Measurements from ENCODE around the gene SAMD8. TPM values are rescaled to one million over a fixed set of nuclear protein-coding genes. Genes with fewer than 3 reads are reported as not detected.

SAMD8 gene
- polyA plus RNA-seq (ENCODE audit: low read depth in 6 of 6) = 10 to 100 TPM; 11.9 to 20.1 (median 15.6) TPM

DNA sequence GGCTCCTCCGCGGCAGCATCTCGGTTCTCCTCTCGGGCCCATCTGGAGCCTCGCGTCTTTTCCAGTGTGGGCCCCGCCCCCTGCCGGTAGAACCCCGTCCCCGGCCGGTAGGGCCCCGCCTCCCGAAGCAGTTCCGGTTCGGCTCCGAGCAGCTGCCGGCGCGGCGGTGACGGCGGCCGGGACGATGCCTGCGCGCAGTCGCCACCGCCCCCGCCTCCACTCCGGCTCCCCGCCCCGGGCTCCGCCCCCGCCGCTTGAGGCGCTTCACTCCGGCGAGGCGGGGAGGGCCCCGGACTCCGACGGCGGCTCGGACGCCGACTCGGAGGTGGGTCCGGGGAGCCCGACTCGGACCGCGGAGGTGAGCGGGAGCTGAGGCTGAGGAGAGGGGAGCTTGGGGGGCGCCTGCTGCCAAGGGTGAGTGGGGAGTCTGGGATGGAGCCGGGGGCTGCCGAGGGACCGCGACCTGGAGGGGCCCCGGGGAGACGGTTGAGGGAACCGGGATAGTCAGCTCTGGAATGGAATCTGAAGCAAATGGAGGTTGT lies at the start of gene SAMD8:
Gene SAMD8 (plus strand): TSS at position 292 of the 542 bp plus-strand sequence. CDS start 38,873 bp downstream, outside the sequence.
- Mint-ChIP-seq H3K4me1 (peaks cover 31 to 57% (median 31%) of the 10 kb centered on the region in 3 donors), H3K9me3 (no peaks in the 10 kb centered on the region), H3K4me3 (peak within 1 kb of the TSS; percentile 87 to 99 (median 97)), H3K27ac (peak within 1 kb of the TSS; percentile 94 to 99 (median 98)), H3K36me3 (no peaks in the 10 kb centered on the region), H3K27me3 (no peaks in the 10 kb centered on the region)
- DNase-seq = peak; percentile 97
- peak; percentile 72 to 73 for ATAC-seq (ENCODE audit: low read depth in 2 of 2)

DNA sequence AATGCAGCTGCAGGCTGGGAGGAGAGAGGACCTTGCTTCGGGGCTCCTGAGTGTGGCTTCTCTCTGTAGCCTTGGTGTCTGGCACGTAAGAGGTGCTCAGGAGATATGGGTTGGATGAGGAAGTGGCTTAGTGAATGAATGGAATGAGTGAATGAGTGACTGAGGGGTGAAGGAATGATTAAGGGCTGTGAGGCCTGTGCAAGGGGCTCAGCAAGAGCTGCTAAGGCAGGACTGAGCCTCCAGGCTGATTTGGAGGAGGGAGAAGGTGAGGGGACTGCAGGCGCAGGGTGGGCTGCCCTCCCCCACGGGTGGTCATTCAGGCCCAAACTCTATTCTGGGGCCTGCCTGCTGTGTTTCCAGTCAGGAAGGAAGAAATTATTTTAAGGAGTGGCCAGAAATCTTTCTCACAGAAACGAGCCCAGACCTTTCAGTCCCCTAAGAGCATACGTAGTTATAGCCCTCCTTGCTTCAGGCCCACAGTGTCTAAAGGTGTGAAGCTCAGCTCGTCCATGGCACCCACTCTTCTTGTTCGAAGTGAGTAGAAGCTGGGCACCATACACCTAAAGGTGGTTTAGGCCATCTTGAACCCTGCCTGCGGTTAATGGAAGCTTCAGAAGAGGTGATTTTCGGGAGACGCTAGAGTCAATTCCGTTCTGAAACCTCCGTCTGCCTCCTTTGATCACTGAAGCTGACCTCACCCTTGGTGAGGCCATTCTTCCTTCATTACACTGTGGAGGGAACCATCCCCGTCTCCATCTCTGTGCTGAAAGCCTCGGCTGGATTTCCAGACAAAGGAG lies 49.5 kb upstream of the SAMD8 start:
- Mint-ChIP-seq H3K4me1 (no peaks in the 10 kb centered on the region), H3K27ac (peak overlapping the region in 1 of 6 donors; percentile 26), H3K27me3 (no peaks in the 10 kb centered on the region), H3K9me3 (peaks cover 0 to 4% (median 0%) of the 10 kb centered on the region in 7 donors), H3K4me3 (no peak overlapping the region), H3K36me3 (no peaks in the 10 kb centered on the region)
- ATAC-seq (ENCODE audit: low read depth in 2 of 2) = no peak
- no peak for DNase-seq

DNA sequence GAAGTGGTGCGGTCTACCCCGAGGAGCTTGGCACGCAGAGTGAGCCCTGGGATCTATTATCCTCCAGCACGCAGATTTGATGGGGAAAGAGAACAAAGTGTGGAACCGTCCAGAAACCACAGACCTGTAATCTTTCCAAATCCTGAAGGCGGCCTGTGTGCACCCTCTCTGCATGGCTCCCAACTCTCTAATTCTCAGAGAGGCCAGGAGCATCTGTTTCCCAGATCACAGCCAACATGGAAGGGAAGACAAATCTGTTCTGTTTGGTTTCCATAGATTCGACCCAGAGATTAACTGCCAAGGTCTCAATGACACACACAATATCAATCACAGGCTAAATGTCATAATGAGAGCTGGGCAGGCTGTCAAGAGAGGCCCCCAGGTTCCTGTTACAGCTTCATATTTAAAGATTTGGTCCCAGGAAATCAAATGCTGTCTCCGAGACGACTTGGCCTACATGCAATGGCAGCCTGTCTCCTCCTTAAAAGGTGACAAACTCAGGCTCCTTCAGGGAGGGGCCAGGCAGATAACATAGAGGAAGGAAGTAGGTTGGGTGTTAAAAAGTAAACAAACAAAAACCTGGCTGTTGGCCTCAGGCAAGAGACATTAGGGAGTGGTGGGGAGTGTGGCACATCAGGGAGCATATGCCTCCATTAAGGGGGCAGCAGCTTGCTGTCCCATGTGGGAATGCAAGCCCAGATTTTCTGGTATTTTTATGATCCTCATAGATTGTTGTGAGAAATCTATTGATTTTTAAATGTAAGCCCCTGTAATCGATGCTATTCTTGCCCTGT lies 48.8 kb upstream of the SAMD8 start:
- peak overlapping the region in 1 of 6 donors; percentile 26 for H3K27ac Mint-ChIP-seq
- DNase-seq (no peak), ATAC-seq (ENCODE audit: low read depth in 2 of 2) (no peak)
- H3K27me3 Mint-ChIP-seq = no peaks in the 10 kb centered on the region
- no peaks in the 10 kb centered on the region for H3K4me1 Mint-ChIP-seq
- H3K36me3 Mint-ChIP-seq = no peaks in the 10 kb centered on the region
- H3K9me3 Mint-ChIP-seq = peaks cover 0 to 4% (median 0%) of the 10 kb centered on the region in 7 donors
- no peak overlapping the region for H3K4me3 Mint-ChIP-seq

DNA sequence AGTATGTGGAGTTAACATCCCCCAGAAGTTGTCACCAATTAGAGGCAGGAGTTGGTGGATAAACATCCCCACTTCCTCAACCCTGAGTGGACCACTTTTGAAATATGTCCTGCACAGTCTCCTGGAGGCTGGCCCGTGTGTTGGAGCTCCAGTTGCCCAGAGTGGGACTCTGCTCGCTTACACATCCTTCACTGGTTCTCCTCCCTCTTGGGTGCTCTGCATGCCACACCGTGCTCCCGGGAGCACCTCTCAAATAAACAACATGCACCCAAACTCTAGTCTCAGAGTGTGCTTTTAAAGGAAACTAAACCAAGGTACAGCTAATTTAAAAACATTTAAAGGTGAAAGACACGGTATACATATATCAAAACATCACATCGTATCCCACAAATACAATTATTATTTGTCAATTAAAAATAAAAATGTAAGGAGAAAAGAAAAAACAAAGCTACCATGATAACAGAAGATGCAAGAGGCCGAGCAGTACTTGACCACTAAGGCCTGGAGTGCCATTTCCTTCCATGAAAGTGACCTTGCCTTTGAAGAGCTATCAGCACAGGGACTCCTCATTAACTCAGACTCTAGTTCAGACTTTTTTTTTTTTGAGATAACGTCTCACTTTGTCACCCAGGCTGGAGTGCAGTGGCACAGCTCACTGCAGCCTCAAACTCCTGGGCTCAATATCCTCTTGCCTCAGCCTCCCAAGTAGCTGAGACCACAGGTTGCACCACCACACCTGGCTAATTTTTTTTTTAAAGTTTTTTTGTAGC lies 47.8 kb upstream of the SAMD8 start:
- H3K36me3 Mint-ChIP-seq = no peaks in the 10 kb centered on the region
- no peaks in the 10 kb centered on the region for H3K27me3 Mint-ChIP-seq
- H3K4me1 Mint-ChIP-seq = no peaks in the 10 kb centered on the region
- peaks cover 0 to 4% (median 0%) of the 10 kb centered on the region in 7 donors for H3K9me3 Mint-ChIP-seq
- no peak overlapping the region for H3K27ac Mint-ChIP-seq
- DNase-seq (no peak), ATAC-seq (ENCODE audit: low read depth in 2 of 2) (no peak)
- H3K4me3 Mint-ChIP-seq = no peak overlapping the region

DNA sequence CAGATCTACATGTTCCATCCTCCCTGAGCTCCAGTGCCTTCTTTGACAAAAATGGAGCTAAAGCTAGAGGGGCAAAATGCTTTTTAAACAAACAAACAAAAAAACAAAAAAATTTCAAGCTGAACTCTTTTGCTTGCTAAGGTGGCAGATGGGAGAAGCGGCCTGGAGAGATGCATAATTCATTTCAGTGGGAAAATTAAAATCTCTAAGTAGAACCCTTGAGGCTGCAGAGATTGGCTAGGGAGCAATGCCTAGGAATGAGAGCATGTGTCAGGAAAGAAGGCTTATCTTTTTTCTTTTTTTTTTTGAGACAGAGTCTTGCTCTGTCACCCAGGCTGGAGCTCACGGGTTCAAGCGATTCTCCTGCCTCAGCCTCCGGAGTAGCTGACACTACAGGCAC lies 46.4 kb upstream of the SAMD8 start:
- peak overlapping the region in 1 of 6 donors; percentile 37 for H3K27ac Mint-ChIP-seq
- DNase-seq = no peak
- ATAC-seq (ENCODE audit: low read depth in 2 of 2) = no peak
- H3K36me3 Mint-ChIP-seq = no peaks in the 10 kb centered on the region
- peaks cover 0 to 4% (median 0%) of the 10 kb centered on the region in 7 donors for H3K9me3 Mint-ChIP-seq
- H3K4me1 Mint-ChIP-seq = no peaks in the 10 kb centered on the region
- no peaks in the 10 kb centered on the region for H3K27me3 Mint-ChIP-seq
- no peak overlapping the region for H3K4me3 Mint-ChIP-seq

DNA sequence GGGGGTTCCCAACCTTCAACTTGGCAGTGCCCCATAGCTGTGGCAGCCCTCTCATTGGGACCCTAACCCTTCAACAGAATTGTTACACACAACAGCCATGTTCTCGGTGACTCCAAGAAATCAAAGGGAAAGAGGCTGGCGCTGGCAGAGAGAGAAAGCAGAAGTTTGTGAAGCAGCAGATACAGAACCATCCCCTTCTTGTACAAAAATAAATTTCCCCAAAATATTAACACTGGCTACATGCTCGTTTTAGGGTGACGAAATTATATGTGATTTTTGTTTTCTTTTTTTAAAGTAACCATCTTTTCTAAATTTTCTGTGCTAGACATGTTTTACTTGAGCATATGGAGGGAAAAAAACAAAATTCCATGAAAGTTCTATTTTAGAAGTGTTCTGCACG lies 45.2 kb upstream of the SAMD8 start:
- Mint-ChIP-seq H3K27me3 (no peaks in the 10 kb centered on the region), H3K4me1 (no peaks in the 10 kb centered on the region), H3K36me3 (no peaks in the 10 kb centered on the region), H3K27ac (no peak overlapping the region), H3K4me3 (no peak overlapping the region), H3K9me3 (peaks cover 0 to 4% (median 0%) of the 10 kb centered on the region in 7 donors)
- no peak for DNase-seq
- ATAC-seq (ENCODE audit: low read depth in 2 of 2) = no peak

DNA sequence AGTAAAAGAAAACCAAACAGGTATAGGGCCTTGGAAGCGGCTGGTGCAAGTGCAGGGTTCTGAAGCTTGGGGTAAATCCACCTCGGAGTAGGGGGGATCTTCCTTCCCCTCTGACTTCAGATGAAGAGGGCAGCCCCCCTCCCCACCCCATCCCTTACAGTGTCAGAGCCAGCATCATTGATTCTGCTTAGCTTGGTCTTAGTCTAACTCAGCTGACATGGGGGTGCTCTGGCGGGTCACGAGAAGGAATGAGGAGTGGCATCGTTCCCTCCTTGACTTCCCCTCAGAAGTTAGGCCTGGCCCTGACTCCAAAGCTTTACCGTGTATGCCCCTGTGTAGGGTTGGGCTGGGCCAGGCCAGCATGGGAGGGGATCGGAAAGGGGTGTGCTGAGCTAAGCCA lies 44.2 kb upstream of the SAMD8 start:
- H3K36me3 Mint-ChIP-seq = no peaks in the 10 kb centered on the region
- peaks cover 0 to 4% (median 0%) of the 10 kb centered on the region in 7 donors for H3K9me3 Mint-ChIP-seq
- DNase-seq (no peak), ATAC-seq (ENCODE audit: low read depth in 2 of 2) (no peak)
- no peak overlapping the region for H3K4me3 Mint-ChIP-seq
- no peak overlapping the region for H3K27ac Mint-ChIP-seq
- H3K4me1 Mint-ChIP-seq = no peaks in the 10 kb centered on the region
- no peaks in the 10 kb centered on the region for H3K27me3 Mint-ChIP-seq

DNA sequence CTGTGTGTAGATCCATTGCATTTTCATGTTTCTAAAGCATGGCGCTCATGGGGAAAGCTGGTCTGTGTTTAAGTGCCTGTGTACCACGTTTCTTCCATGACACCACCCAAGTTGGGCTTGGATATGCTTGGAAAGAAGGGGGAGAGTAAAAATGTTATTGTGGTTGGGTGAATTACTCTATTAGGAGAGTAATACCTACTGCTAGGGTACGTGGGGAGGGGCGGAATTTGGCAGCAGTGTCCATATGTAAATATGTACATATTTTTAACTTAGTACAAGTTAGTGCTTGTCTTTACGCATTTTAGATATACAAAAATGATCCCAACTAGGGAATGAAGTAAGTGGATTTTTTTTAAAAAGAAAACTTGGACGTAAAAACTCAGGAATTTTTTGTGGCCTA lies 42.9 kb upstream of the SAMD8 start:
- Mint-ChIP-seq H3K4me3 (no peak overlapping the region), H3K4me1 (no peaks in the 10 kb centered on the region), H3K9me3 (no peaks in the 10 kb centered on the region), H3K27ac (no peak overlapping the region), H3K36me3 (no peaks in the 10 kb centered on the region), H3K27me3 (no peaks in the 10 kb centered on the region)
- DNase-seq (no peak), ATAC-seq (ENCODE audit: low read depth in 2 of 2) (no peak)

DNA sequence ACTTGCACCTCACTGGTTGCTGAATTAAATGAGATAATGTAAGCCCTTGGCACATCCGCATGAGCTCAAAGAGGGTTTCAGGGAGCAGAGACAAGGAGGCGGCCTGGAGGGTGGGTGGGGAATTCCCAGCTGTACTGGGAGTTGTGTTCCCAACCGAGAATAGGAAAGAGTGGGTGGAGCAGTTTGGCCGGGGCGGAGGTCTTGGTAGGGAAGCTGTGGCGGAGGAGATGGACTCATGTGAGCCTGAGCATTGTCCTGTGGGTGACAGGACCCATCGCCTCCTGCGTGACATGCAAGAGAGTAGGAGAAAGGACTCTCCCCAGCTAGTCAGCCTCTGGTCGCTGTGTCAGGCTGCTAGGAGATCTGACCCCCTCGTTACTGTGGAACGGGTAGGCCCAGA lies 41.0 kb upstream of the SAMD8 start:
- DNase-seq = no peak
- H3K4me1 Mint-ChIP-seq = no peaks in the 10 kb centered on the region
- no peak overlapping the region for H3K27ac Mint-ChIP-seq
- no peaks in the 10 kb centered on the region for H3K9me3 Mint-ChIP-seq
- no peaks in the 10 kb centered on the region for H3K36me3 Mint-ChIP-seq
- no peaks in the 10 kb centered on the region for H3K27me3 Mint-ChIP-seq
- H3K4me3 Mint-ChIP-seq = no peak overlapping the region
- no peak for ATAC-seq (ENCODE audit: low read depth in 2 of 2)

DNA sequence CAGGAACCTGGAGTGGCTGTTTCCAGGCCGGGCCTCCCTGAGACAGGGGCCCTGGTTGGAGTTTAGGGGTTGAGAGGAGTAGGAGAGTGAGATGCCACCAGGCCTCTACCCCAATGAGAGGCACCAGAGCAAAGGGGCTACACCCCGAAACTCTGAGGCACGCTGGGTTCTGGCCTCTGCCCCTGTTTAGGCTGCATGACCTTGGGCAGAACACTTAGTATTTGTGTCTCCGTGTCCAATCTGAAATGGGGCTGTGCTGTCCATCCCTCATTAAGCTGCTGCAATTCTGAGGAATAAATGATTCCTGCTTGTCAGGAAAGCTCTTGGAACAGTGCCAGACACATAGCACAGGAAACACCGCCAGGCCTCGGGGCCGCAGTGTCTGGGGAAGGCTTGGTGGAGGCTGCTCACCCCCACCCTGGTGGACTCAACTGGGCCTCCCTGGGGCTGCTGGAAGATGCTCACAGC lies 40.5 kb upstream of the SAMD8 start:
- Mint-ChIP-seq H3K27me3 (no peaks in the 10 kb centered on the region), H3K27ac (no peak overlapping the region), H3K9me3 (no peaks in the 10 kb centered on the region), H3K4me1 (no peaks in the 10 kb centered on the region), H3K4me3 (no peak overlapping the region), H3K36me3 (no peaks in the 10 kb centered on the region)
- no peak for ATAC-seq (ENCODE audit: low read depth in 2 of 2)
- no peak for DNase-seq

DNA sequence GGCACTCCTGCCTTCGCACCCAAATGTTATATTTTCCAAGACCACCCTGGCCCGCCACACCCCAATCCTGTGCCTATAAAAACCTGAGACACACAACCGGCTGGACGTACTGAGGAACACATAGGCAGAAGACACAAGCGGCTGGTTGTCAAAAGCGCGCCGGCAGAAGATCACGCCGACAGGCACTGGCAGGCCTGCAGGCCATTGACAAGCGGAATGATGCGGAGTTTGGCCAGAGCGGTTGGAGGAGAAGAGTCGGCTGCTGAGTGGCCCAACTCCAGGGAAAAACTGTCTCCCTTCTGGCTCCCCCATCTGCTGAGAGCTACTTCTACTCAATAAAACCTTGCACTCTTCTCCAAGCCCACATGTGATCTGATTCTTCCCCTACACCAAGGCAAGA lies 39.7 kb upstream of the SAMD8 start:
- no peak for DNase-seq
- Mint-ChIP-seq H3K27ac (peak overlapping the region in 1 of 6 donors; percentile 32), H3K27me3 (no peaks in the 10 kb centered on the region), H3K36me3 (no peaks in the 10 kb centered on the region), H3K4me3 (no peak overlapping the region), H3K4me1 (no peaks in the 10 kb centered on the region), H3K9me3 (no peaks in the 10 kb centered on the region)
- ATAC-seq (ENCODE audit: low read depth in 2 of 2) = no peak

DNA sequence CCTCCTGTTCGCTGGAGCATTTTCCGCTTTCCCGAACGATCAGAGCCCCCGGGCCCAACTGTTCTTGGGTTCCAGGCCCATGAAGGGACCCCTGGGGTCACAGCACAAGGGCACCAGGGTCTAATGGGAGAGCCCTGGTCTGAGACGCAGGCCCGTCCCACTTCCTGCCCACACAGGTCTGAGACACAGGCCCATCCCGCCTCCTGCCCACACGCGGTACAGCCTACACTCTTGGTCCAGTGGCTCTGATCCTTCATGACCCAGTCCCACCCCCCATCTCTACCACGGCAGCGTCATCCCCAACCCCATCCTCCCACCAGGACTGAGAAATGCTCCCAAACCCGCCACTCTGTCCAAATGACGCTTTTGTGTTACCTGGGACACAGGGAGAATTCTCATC lies 38.7 kb upstream of the SAMD8 start:
- DNase-seq = no peak
- Mint-ChIP-seq H3K27ac (peak overlapping the region in 1 of 6 donors; percentile 37), H3K9me3 (no peaks in the 10 kb centered on the region), H3K36me3 (no peaks in the 10 kb centered on the region), H3K4me3 (no peak overlapping the region), H3K4me1 (no peaks in the 10 kb centered on the region), H3K27me3 (no peaks in the 10 kb centered on the region)
- ATAC-seq (ENCODE audit: low read depth in 2 of 2) = no peak

DNA sequence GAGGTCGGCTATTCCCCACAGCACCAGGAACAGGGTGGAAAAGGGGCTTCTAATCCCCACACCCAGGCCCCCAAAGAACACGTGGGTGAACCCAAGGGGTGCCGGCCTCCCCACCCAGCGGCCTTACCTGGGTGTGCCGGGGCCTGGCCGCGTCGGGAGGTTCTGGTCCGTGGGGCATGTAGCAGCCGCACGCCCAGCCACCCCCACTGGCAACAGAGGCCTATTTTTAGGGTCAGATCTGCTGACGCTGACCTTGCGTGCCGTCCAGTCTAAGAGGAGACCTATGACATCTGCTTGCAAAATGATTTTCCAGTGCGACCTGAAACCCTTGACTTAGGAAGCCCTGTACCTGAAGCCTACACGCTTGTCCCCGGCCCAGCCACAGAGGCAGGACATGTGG lies 38.0 kb upstream of the SAMD8 start:
- no peak overlapping the region for H3K27ac Mint-ChIP-seq
- no peaks in the 10 kb centered on the region for H3K36me3 Mint-ChIP-seq
- H3K4me3 Mint-ChIP-seq = no peak overlapping the region
- DNase-seq = no peak
- no peaks in the 10 kb centered on the region for H3K9me3 Mint-ChIP-seq
- no peaks in the 10 kb centered on the region for H3K27me3 Mint-ChIP-seq
- H3K4me1 Mint-ChIP-seq = no peaks in the 10 kb centered on the region
- ATAC-seq (ENCODE audit: low read depth in 2 of 2) = no peak

All from naive B cell (primary cell).